HCT116 (cell line): ENCODE measurements around the gene LPO. TPM values are rescaled to one million over a fixed set of nuclear protein-coding genes. Genes with fewer than 3 reads are reported as not detected.

Experiments
- ATAC-seq: fragments of 200-7000 bp; cut with Tn5 transposase; 2 replicates; pipeline ENCODE4 v1.9.1; 2020; ENCODE audit warnings: mild to moderate bottlenecking, moderate library complexity
- BruUV-seq: library from RNA; stranded (reverse); fragments of 400-500 nt; replicated peaks from 2 replicates; lab custom pipeline; 2021; lab: Mats Ljungman, UMichigan
- CTCF ChIA-PET: fragments of 300-600 bp; sonication (Branson Sonifier 250); formaldehyde crosslinking; loops from one replicate; lab custom pipeline; 2021; ENCODE audit warnings: antibody characterized with exemption; lab: Charles Lee
- POLR2A ChIA-PET: fragments of 300-600, 350-600 bp; sonication (Branson Sonifier 250); formaldehyde crosslinking; loops from one replicate; lab custom pipeline; 2021; ENCODE audit warnings: antibody characterized with exemption; lab: Charles Lee
- RAD21 ChIA-PET, 2 experiments: fragments of 300-600 bp; sonication (Branson Sonifier 250); formaldehyde crosslinking; loops; one replicate each; lab custom pipeline; 2023; ENCODE audit warnings: low total read pairs in 2 of 2; ENCODE audit not compliant: uncharacterized antibody in 2 of 2, unreplicated experiment in 2 of 2, low non-redundant PET in 1 of 2; lab: Charles Lee
- DNase-seq: peaks from one replicate; pipeline ENCODE4 v3.0.0-alpha.2; 2010; ENCODE audit warnings: low read depth, low spot score
- H2AFZ ChIP-seq: fragments of 200-600 bp; shearing (Covaris generic), sonication (generic); 2 replicates; pipeline ENCODE4 v1.6.1; 2017; ENCODE audit warnings: low read depth, mixed run types, mixed read lengths, antibody characterized with exemption, low read length; ENCODE audit not compliant: poor library complexity, severe bottlenecking
- H3K27ac ChIP-seq: 2 replicates; pipeline ENCODE4 v1.5.1; 2012; ENCODE audit warnings: low read depth, low read length
- H3K27me3 ChIP-seq: fragments of 200-600 bp; sonication (generic); 2 replicates; pipeline ENCODE4 v1.6.1; 2016; ENCODE audit warnings: mixed run types, low read length, mixed read lengths; ENCODE audit not compliant: insufficient read depth
- H3K36me3 ChIP-seq, 2 experiments: fragments of 200-500 bp in 1 of 2; fragments of 200-600 bp in 1 of 2; sonication (Bioruptor generic) in 1 of 2; sonication (generic) in 1 of 2; 2 replicates each; pipeline versions ENCODE4 v1.5.1 to v1.6.1; 2014 to 2016; ENCODE audit warnings: low read length in 2 of 2, inconsistent platforms in 1 of 2, mixed read lengths in 1 of 2, mixed run types in 1 of 2; ENCODE audit not compliant: insufficient read depth in 2 of 2, control insufficient read depth in 1 of 2
- H3K4me1 ChIP-seq, 2 experiments: fragments of 200-600 bp in 1 of 2; sonication (generic) in 1 of 2; 2 replicates each; pipeline versions ENCODE4 v1.5.1 to v1.6.1; 2012 to 2017; ENCODE audit warnings: low read length in 2 of 2, inconsistent platforms in 1 of 2, mild to moderate bottlenecking in 1 of 2, mixed read lengths in 1 of 2, mixed run types in 1 of 2, moderate library complexity in 1 of 2; ENCODE audit not compliant: insufficient read depth in 2 of 2, control insufficient read depth in 1 of 2
- H3K4me2 ChIP-seq: fragments of 200-600 bp; sonication (generic); 2 replicates; pipeline ENCODE4 v1.6.1; 2017; ENCODE audit warnings: mixed run types, low read length, mixed read lengths
- H3K4me3 ChIP-seq, 2 experiments: fragments of 200-600 bp in 1 of 2; sonication (generic) in 1 of 2; replicated peaks in 1 of 2; 2 replicates each; pipeline ENCODE4 v1.5.1; 2011 to 2016; ENCODE audit warnings: low read length in 2 of 2, control low read depth in 1 of 2, low read depth in 1 of 2, mild to moderate bottlenecking in 1 of 2, mixed read lengths in 1 of 2, mixed run types in 1 of 2
- H3K79me2 ChIP-seq: fragments of 200-600 bp; sonication (generic); 2 replicates; pipeline ENCODE4 v1.6.1; 2017; ENCODE audit warnings: mild to moderate bottlenecking, mixed run types, low read length, moderate library complexity, mixed read lengths; ENCODE audit not compliant: insufficient read depth
- H3K9ac ChIP-seq: fragments of 200-600 bp; sonication (generic); 2 replicates; pipeline ENCODE4 v1.6.1; 2016; ENCODE audit warnings: low read length, mixed read lengths
- H3K9me2 ChIP-seq: fragments of 200-600 bp; sonication (generic), shearing (Covaris generic); 2 replicates; pipeline ENCODE4 v1.6.1; 2017; ENCODE audit warnings: mixed run types, mild to moderate bottlenecking, moderate library complexity; ENCODE audit not compliant: insufficient read depth
- H3K9me3 ChIP-seq, 2 experiments: fragments of 200-500 bp in 1 of 2; fragments of 200-600 bp in 1 of 2; sonication (Bioruptor generic) in 1 of 2; sonication (generic) in 1 of 2; 2 replicates each; pipeline ENCODE4 v1.6.1; 2014 to 2017; ENCODE audit warnings: low read length in 2 of 2, mixed read lengths in 2 of 2, inconsistent platforms in 1 of 2, low read depth in 1 of 2, mild to moderate bottlenecking in 1 of 2, mixed run types in 1 of 2, moderate library complexity in 1 of 2; ENCODE audit not compliant: control insufficient read depth in 1 of 2, insufficient read depth in 1 of 2
- H4K20me1 ChIP-seq: fragments of 200-600 bp; sonication (generic), shearing (Covaris generic); 2 replicates; pipeline ENCODE4 v1.6.1; 2017; ENCODE audit warnings: mixed run types, mild to moderate bottlenecking, moderate library complexity; ENCODE audit not compliant: insufficient read depth
- ATF3 ChIP-seq: IDR thresholded peaks from 2 replicates; pipeline ENCODE4 v1.6.1; 2012
- CTCF ChIP-seq, 3 experiments: fragments of 200-600 bp in 1 of 3; sonication (generic) in 1 of 3; IDR thresholded peaks in 2 of 3; conservative IDR thresholded peaks in 1 of 3; 2 replicates each; pipeline ENCODE4 v1.5.1; 2012 to 2017; ENCODE audit warnings: low read depth in 2 of 3, low read length in 2 of 3, antibody characterized with exemption in 1 of 3, borderline replicate concordance in 1 of 3, control low read depth in 1 of 3, mild to moderate bottlenecking in 1 of 3, mixed read lengths in 1 of 3, mixed run types in 1 of 3, moderate library complexity in 1 of 3; ENCODE audit not compliant: insufficient read depth in 1 of 3
- EGR1 ChIP-seq: IDR thresholded peaks from 2 replicates; pipeline ENCODE4 v1.6.1; 2012; ENCODE audit warnings: low read depth
- EZH2 ChIP-seq: fragments of 200-600 bp; sonication (generic); IDR thresholded peaks from 2 replicates; pipeline ENCODE4 v1.6.1; 2017; ENCODE audit warnings: antibody characterized with exemption, mixed run types
- JUND ChIP-seq: IDR thresholded peaks from 2 replicates; pipeline ENCODE4 v1.6.1; 2012
- POLR2A ChIP-seq: IDR thresholded peaks from 2 replicates; pipeline ENCODE4 v1.7.0; 2011; ENCODE audit warnings: borderline replicate concordance; ENCODE audit not compliant: insufficient read depth, insufficient read length; ENCODE audit errors: extremely low read depth
- POLR2AphosphoS5 ChIP-seq: IDR thresholded peaks from 2 replicates; pipeline ENCODE4 v1.6.1; 2011; ENCODE audit warnings: mild to moderate bottlenecking, low read depth, low read length, moderate library complexity
- RAD21 ChIP-seq: IDR thresholded peaks from 2 replicates; pipeline ENCODE4 v1.6.1; 2012; ENCODE audit warnings: low read depth, mild to moderate bottlenecking
- REST ChIP-seq: IDR thresholded peaks from 2 replicates; pipeline ENCODE4 v1.6.1; 2012; ENCODE audit warnings: low read depth
- SP1 ChIP-seq: IDR thresholded peaks from 2 replicates; pipeline ENCODE4 v1.6.1; 2012; ENCODE audit warnings: low read depth
- TCF7L2 ChIP-seq: IDR thresholded peaks from 2 replicates; pipeline ENCODE4 v1.7.0; 2011; ENCODE audit warnings: borderline replicate concordance, inconsistent platforms; ENCODE audit not compliant: insufficient read depth, insufficient read length; ENCODE audit errors: extremely low read depth
- ZBTB33 ChIP-seq: IDR thresholded peaks from 2 replicates; pipeline ENCODE4 v1.6.1; 2011; ENCODE audit warnings: mild to moderate bottlenecking, low read length, moderate library complexity; ENCODE audit not compliant: insufficient replicate concordance; ENCODE audit errors: extremely low read depth
- intact Hi-C: fragments of 100-400 bp; cut with micrococcal nuclease; formaldehyde crosslinking; loops from 2 replicates; pipeline ENCODE4 v1.10.0; 2022
- total RNA-seq: library from RNA; stranded (reverse); gene quantifications from one replicate; pipeline ENCODE4 v1.2.1, GENCODE V29; 2021; ENCODE audit not compliant: unreplicated experiment

LPO gene
- total RNA-seq, 1 experiment from 2014 or later = not detected

GRCh38 chr17:58252141-58252540 lies 13.8 kb downstream of the LPO start:
- Histone ChIP-seq H3K4me2 (no peak overlapping the region), H3K9ac (no peak overlapping the region), H3K4me3 (no peak overlapping the region), H3K79me2 (no peaks in the 10 kb centered on the region), H3K4me1 (peaks cover 0 to 11% of the 10 kb centered on the region in 2 experiments; a peak in 2 of 4 replicates), H3K9me3 (no peaks in the 10 kb centered on the region), H3K27ac (no peak overlapping the region), H4K20me1 (no peaks in the 10 kb centered on the region), H2AFZ (no peak overlapping the region), H3K36me3 (no peaks in the 10 kb centered on the region), H3K27me3 (no peaks in the 10 kb centered on the region), H3K9me2 (no peaks in the 10 kb centered on the region)
- POLR2A ChIA-PET = no interaction called here
- intact Hi-C loops = no loop called here
- no peak for TF ChIP-seq CTCF (IDR thresholded peaks at IDR 0.05 in 2 of 3, conservative IDR thresholded peaks at IDR 0.05 in 1 of 3; ENCODE audit: borderline replicate concordance in 1 of 3, insufficient read depth in 1 of 3, low read depth in 2 of 3, low read length in 2 of 3)
- TF ChIP-seq REST = no peak
- no peak for TF ChIP-seq EGR1
- no peak for TF ChIP-seq SP1
- no peak for TF ChIP-seq JUND
- no peak for TF ChIP-seq EZH2
- TF ChIP-seq TCF7L2 = no peak
- TF ChIP-seq ZBTB33 = no peak
- no peak for TF ChIP-seq POLR2AphosphoS5
- TF ChIP-seq ATF3 = no peak
- no peak for TF ChIP-seq POLR2A
- no peak for TF ChIP-seq RAD21
- DNase-seq = no peak
- CTCF ChIA-PET = interaction anchor here (1.1 kb wide), 1 partner anchor 53 kb away, joined by 3 read pairs; no protein-coding TSS in a partner anchor
- RAD21 ChIA-PET = no interaction called here
- ATAC-seq = no peak
- no TSS peak for BruUV-seq
